ENCODE data around the gene ZBTB22.
"Not testable (repeated sequence)": the region's sequence is repeated elsewhere in the genome, so short reads cannot be mapped to it uniquely, and the experiment has no call there.

ZBTB22 gene

DNA sequence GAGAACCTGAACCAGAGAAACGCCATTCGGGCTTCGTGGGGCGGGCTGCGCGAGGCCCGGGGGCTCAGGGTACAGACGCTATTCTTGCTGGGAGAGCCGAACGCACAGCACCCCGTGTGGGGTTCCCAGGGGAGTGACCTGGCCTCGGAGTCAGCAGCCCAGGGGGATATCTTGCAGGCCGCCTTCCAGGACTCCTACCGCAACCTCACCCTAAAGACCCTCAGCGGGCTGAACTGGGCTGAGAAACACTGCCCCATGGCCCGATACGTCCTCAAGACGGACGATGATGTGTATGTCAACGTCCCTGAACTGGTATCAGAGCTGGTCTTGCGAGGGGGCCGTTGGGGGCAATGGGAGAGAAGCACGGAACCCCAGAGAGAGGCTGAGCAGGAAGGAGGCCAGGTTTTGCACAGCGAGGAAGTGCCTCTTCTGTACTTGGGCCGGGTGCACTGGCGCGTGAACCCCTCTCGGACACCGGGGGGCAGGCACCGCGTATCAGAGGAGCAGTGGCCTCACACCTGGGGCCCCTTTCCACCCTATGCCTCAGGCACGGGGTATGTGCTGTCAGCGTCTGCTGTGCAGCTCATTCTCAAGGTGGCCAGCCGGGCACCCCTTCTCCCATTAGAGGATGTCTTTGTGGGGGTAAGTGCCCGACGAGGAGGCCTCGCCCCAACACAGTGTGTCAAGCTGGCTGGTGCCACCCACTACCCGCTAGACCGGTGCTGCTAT lies 39.7 kb downstream of the ZBTB22 start:
- DNase-seq: no peak

GRCh38 chr6:33276864-33277662 lies 40.5 kb downstream of the ZBTB22 start, which contains the start of gene B3GALT4:
TSS of gene B3GALT4 (plus strand) at chr6:33277123. CDS start at chr6:33277420, 297 bp downstream.
- peak; percentile 78 for DNase-seq

GRCh38 chr6:33276581-33276863 lies 41.0 kb downstream of the ZBTB22 start:
- DNase-seq: no peak

- DNase-seq: not testable (repeated sequence)
These were observed 41.6 kb downstream of the ZBTB22 start for GRCh38 chr6:33275795-33276580.

GRCh38 chr6:33273924-33274902 lies 43.3 kb downstream of the ZBTB22 start:
- no peak for DNase-seq

- no peak for DNase-seq
These were observed 44.2 kb downstream of the ZBTB22 start for GRCh38 chr6:33273129-33273923.

DNA sequence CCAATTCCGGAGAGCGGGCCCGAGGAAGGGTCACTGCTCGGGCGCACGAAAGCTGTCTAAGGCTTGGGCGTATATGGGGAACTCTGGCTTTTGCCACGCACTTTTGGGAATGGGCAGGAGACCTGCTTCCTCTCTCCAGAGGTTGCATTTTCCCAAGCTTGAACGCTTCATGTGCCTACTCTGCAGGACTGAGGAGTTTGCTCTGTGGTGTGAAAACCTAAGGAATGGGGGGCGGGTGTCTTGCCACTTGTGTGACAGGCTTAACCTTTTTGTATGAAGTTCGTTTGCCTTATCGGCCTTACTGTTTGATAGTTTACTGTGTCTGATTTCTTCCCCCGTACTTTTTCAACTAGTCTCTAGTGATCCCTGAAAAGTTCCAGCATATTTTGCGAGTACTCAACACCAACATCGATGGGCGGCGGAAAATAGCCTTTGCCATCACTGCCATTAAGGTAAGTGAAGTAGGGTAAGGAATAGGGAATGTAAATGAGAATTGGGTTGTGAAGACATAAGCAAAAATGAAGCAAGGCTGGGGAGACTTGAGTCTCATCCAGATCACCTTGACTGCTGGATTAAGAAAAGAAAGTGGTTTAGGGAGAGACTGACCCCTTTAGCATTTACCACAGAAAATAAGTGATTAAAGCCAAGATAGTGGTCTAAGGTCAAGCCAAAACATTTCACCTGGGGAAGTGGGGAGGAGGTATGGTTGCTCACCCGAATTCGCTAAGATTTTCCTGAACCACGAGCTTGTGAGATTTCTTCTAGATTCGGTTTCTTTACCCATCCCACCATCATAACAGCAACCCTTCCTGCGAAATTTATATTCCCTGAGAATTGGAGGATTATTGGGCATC lies 45.0 kb downstream of the ZBTB22 start:
- DNase-seq: no peak

- DNase-seq: peak; percentile 99
These were observed 45.9 kb downstream of the ZBTB22 start, which contains the start of the genes RPS18 and VPS52 for GRCh38 chr6:33271468-33272274. TSS of gene RPS18 (plus strand) at chr6:33272075. CDS start at chr6:33272120, 45 bp downstream. TSS of gene VPS52 (minus strand) at chr6:33271876. CDS start at chr6:33271675, 201 bp downstream.

DNA sequence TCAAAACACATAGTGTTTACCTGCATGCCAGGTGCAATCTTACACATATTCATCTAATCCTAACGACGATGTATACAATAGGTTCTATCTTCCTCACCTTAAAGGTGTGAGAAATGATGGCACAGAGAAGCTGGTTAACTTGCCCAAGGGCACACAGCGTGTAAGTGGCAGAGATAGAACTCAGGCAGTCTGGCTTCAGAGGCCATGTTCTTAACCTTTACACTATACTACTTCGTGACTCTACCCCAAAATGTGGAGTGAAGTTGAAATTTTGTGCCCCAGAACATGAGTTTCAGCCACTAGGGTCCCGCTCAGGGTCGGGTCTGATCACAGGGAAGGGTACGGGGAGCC lies 46.5 kb downstream of the ZBTB22 start:
- DNase-seq: no peak
